ENCODE data around the gene GPR45.

Gene GPR45

GRCh38 chr2:105287692-105288091, 46.1 kb downstream of the GPR45 start:
- no peak overlapping the region for H3K27ac ChIP-seq
- TF ChIP-seq CTCF (conservative IDR thresholded peaks at IDR 0.05), result peak; percentile 62

DNA sequence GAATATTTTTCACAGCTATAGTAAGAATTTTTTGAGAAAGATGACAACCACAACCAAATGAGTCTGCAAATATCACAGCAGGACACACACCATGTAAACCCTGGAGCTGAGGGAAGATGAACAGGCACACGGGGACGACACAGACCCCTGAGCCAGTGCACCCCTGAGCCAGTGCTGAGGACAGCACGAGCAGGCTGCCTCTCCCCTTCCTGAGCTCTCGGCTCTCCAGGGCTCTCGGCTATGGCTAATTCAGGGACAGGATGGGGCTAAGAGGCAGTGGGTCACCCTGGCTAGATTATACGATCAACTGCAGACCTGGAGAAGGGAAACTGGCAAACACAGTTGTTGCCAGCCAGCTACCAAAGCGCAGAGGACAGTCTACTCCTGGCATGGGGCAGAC, 46.6 kb downstream of the GPR45 start:
- TF ChIP-seq CTCF (conservative IDR thresholded peaks at IDR 0.05), result no peak
- no peak overlapping the region for H3K27ac ChIP-seq

GRCh38 chr2:105290981-105291660, 49.6 kb downstream of the GPR45 start:
- no peak for TF ChIP-seq CTCF (conservative IDR thresholded peaks at IDR 0.05)
- H3K27ac ChIP-seq, result no peak overlapping the region

- no peak overlapping the region for H3K27ac ChIP-seq
- TF ChIP-seq CTCF (conservative IDR thresholded peaks at IDR 0.05), result no peak
Observed at GRCh38 chr2:105291981-105292380, 50.4 kb downstream of the GPR45 start.
